T-cell (primary cell): ENCODE data around the gene CFAP46. TPM values are rescaled to one million over a fixed set of nuclear protein-coding genes. Genes with fewer than 3 reads are reported as not detected.
A peak's percentile ranks its signal among the peaks of the same experiment; 100 is the strongest.
"Not testable (repeated sequence)": the region's sequence is repeated elsewhere in the genome, so short reads cannot be mapped to it uniquely, and the experiment has no call there.

ENCODE experiments used
- ATAC-seq, 4 experiments: fragments of 200-7000 bp in 3 of 4; fragments of 150-1000 bp in 1 of 4; cut with Tn5 transposase; replicated peaks in 1 of 4; 1 replicate in 3 of 4; 2 replicates in 1 of 4; pipeline ENCODE4 v1.10.0; 2021; ENCODE audit warnings: moderate library complexity in 3 of 4, mild to moderate bottlenecking in 2 of 4, moderate number of reproducible peaks in 1 of 4
- CTCF ChIA-PET, 2 donors: fragments of 300-600 bp; sonication (Branson Sonifier 250); formaldehyde crosslinking; loops; one replicate each; lab custom pipeline; 2022; ENCODE audit warnings: antibody characterized with exemption in 2 of 2; lab: Charles Lee
- POLR2A ChIA-PET, 2 donors: fragments of 300-600 bp; sonication (Branson Sonifier 250); formaldehyde crosslinking; loops; one replicate each; lab custom pipeline; 2022; ENCODE audit warnings: antibody characterized with exemption in 2 of 2; lab: Charles Lee
- DNase-seq, 35 experiments: peaks; one replicate each; pipeline versions ENCODE4 v3.0.0 to v3.0.0-alpha.2; 2013 to 2023
- H3K27ac ChIP-seq: one replicate; pipeline ENCODE4 v1.5.1; 2013; ENCODE audit warnings: low read length
- H3K27me3 ChIP-seq, 2 experiments: replicated peaks in 1 of 2; 1 replicate in 1 of 2; 2 replicates in 1 of 2; pipeline versions ENCODE4 v1.6.1 to v1.7.0; 2013; ENCODE audit warnings: low read length in 1 of 2, mixed read lengths in 1 of 2; ENCODE audit not compliant: control insufficient read depth in 2 of 2, insufficient read depth in 2 of 2; ENCODE audit errors: extremely low read depth in 1 of 2
- H3K36me3 ChIP-seq, 2 donors: 1 replicate in 1 of 2; 2 replicates in 1 of 2; pipeline versions ENCODE4 v1.6.1 to v1.7.0; 2013; ENCODE audit warnings: low read length in 1 of 2; ENCODE audit not compliant: control insufficient read depth in 2 of 2, insufficient read depth in 1 of 2; ENCODE audit errors: extremely low read depth in 1 of 2
- H3K4me1 ChIP-seq, 2 experiments: 1 replicate in 1 of 2; 2 replicates in 1 of 2; pipeline versions ENCODE4 v1.6.1 to v1.7.0; 2013; ENCODE audit warnings: low read length in 2 of 2, mixed read lengths in 1 of 2; ENCODE audit not compliant: insufficient read depth in 2 of 2, control insufficient read depth in 1 of 2; ENCODE audit errors: extremely low read depth in 1 of 2
- H3K4me3 ChIP-seq, 2 donors: 1 replicate in 1 of 2; 2 replicates in 1 of 2; pipeline versions ENCODE4 v1.5.1 to v1.7.0; 2013; ENCODE audit warnings: mild to moderate bottlenecking in 2 of 2, low read length in 1 of 2, moderate library complexity in 1 of 2; ENCODE audit not compliant: control insufficient read depth in 1 of 2; ENCODE audit errors: extremely low read depth in 1 of 2
- H3K9me3 ChIP-seq: 2 replicates; pipeline ENCODE4 v1.7.0; 2013
- H3K27ac Mint-ChIP-seq, 2 donors: one replicate each; pipeline ENCODE4 v1.8.0; 2020 to 2021; ENCODE audit warnings: mild to moderate bottlenecking in 2 of 2, mixed read lengths in 2 of 2
- H3K27me3 Mint-ChIP-seq, 2 donors: one replicate each; pipeline ENCODE4 v1.8.0; 2021 to 2022; ENCODE audit warnings: mixed read lengths in 2 of 2
- H3K36me3 Mint-ChIP-seq: one replicate; pipeline ENCODE4 v1.8.0; 2021; ENCODE audit warnings: mixed read lengths
- H3K4me1 Mint-ChIP-seq, 3 donors: one replicate each; pipeline ENCODE4 v1.8.0; 2020 to 2022; ENCODE audit warnings: mixed read lengths in 3 of 3, mild to moderate bottlenecking in 1 of 3
- H3K4me3 Mint-ChIP-seq, 3 donors: one replicate each; pipeline ENCODE4 v1.8.0; 2020 to 2022; ENCODE audit warnings: mild to moderate bottlenecking in 3 of 3, mixed read lengths in 3 of 3, moderate library complexity in 3 of 3
- H3K9me3 Mint-ChIP-seq, 3 donors: one replicate each; pipeline ENCODE4 v1.8.0; 2020 to 2022; ENCODE audit warnings: mixed read lengths in 3 of 3
- WGBS: methylation state at CpG from one replicate; pipeline ENCODE4 v1.1.5; 2013; ENCODE audit warnings: missing lambda C conversion rate; ENCODE audit not compliant: insufficient coverage; 5-methylcytosine and 5-hydroxymethylcytosine counted together
- total RNA-seq, 35 experiments: library from RNA in 6 of 35; stranded (reverse) in 6 of 35; fragments of 120-200 nt in 1 of 35; gene quantifications; one replicate each; pipeline versions ENCODE4 v1.2.1 to v1.2.4 and lab custom pipeline; 2013 to 2026

The CFAP46 gene
- total RNA-seq, 5 donors from 2014 or later (not counting 1 experiment from before 2014, with no cell fraction given), result not detected

- 84% methylated on average over 41 of the region's 52 CpGs for WGBS
- Histone ChIP-seq H3K27ac (no peak overlapping the region), H3K4me1 (no peaks in the 10 kb centered on the region), H3K4me3 (no peak overlapping the region), H3K9me3 (no peaks in the 10 kb centered on the region), H3K27me3 (peaks cover 0 to 3% of the 10 kb centered on the region in 2 experiments), H3K36me3 (no peaks in the 10 kb centered on the region)
- ChIA-PET CTCF (no interaction called here), POLR2A (no interaction called here)
- ATAC-seq (no peak), DNase-seq (no peak)
- H3K9me3 Mint-ChIP-seq, result no peaks in the 10 kb centered on the region
- no peaks in the 10 kb centered on the region for H3K36me3 Mint-ChIP-seq
- no peak overlapping the region for H3K4me3 Mint-ChIP-seq
- peaks cover 0 to under 1% (median 0%) of the 10 kb centered on the region in 3 donors for H3K4me1 Mint-ChIP-seq
- no peaks in the 10 kb centered on the region for H3K27me3 Mint-ChIP-seq
- H3K27ac Mint-ChIP-seq, result no peak overlapping the region
Observed at GRCh38 chr10:132926777-132927650, 15.4 kb downstream of the CFAP46 start.

- Mint-ChIP-seq H3K9me3 (no peaks in the 10 kb centered on the region), H3K27ac (no peak overlapping the region), H3K4me3 (no peak overlapping the region), H3K36me3 (no peaks in the 10 kb centered on the region), H3K4me1 (no peaks in the 10 kb centered on the region), H3K27me3 (peaks cover 0 to 2% of the 10 kb centered on the region in 2 donors)
- H3K36me3 ChIP-seq, result no peaks in the 10 kb centered on the region
- ATAC-seq (no peak), DNase-seq (no peak)
- H3K4me3 ChIP-seq, result no peak overlapping the region
- ChIA-PET POLR2A (no interaction called here), CTCF (no interaction called here)
- peaks cover 0 to 7% of the 10 kb centered on the region in 2 experiments for H3K27me3 ChIP-seq
- 88% methylated on average over 13 of the region's 21 CpGs for WGBS
- no peaks in the 10 kb centered on the region for H3K9me3 ChIP-seq
- no peaks in the 10 kb centered on the region for H3K4me1 ChIP-seq
- no peak overlapping the region for H3K27ac ChIP-seq
Observed at GRCh38 chr10:132926070-132926469, 16.3 kb downstream of the CFAP46 start.

- H3K4me3 Mint-ChIP-seq, result no peak overlapping the region
- CTCF ChIA-PET, result no interaction called here
Observed at GRCh38 chr10:132925614-132926013, 16.8 kb downstream of the CFAP46 start.

GRCh38 chr10:132925071-132925561 is 17.3 kb downstream of the CFAP46 start:
- Histone ChIP-seq H3K27ac (no peak overlapping the region), H3K9me3 (no peaks in the 10 kb centered on the region), H3K4me1 (no peaks in the 10 kb centered on the region), H3K36me3 (no peaks in the 10 kb centered on the region), H3K4me3 (no peak overlapping the region), H3K27me3 (peaks cover 0 to 7% of the 10 kb centered on the region in 2 experiments)
- ChIA-PET CTCF (no interaction called here), POLR2A (no interaction called here)
- DNase-seq, result no peak
- no peak for ATAC-seq
- 90% methylated on average over 22 of the region's 24 CpGs for WGBS
- no peaks in the 10 kb centered on the region for H3K9me3 Mint-ChIP-seq
- H3K4me3 Mint-ChIP-seq, result no peak overlapping the region
- peaks cover 0 to 2% of the 10 kb centered on the region in 2 donors for H3K27me3 Mint-ChIP-seq
- no peaks in the 10 kb centered on the region for H3K4me1 Mint-ChIP-seq
- H3K27ac Mint-ChIP-seq, result no peak overlapping the region
- no peaks in the 10 kb centered on the region for H3K36me3 Mint-ChIP-seq

More at GRCh38 chr10:132925614-132926013, 16.8 kb downstream of the CFAP46 start:
- H3K9me3 Mint-ChIP-seq, result no peaks in the 10 kb centered on the region
- no peak overlapping the region for H3K4me3 ChIP-seq
- peak in 1 of 4 experiments; percentile 20 for ATAC-seq
- H3K4me1 ChIP-seq, result no peaks in the 10 kb centered on the region
- 91% methylated on average over 18 of the region's 22 CpGs for WGBS
- DNase-seq, result no peak
- H3K36me3 Mint-ChIP-seq, result no peaks in the 10 kb centered on the region
- no peaks in the 10 kb centered on the region for H3K36me3 ChIP-seq
- no peak overlapping the region for H3K27ac ChIP-seq
- H3K27me3 Mint-ChIP-seq, result peaks cover 0 to 2% of the 10 kb centered on the region in 2 donors
- H3K27me3 ChIP-seq, result peaks cover 0 to 7% of the 10 kb centered on the region in 2 experiments
- POLR2A ChIA-PET, result no interaction called here
- no peaks in the 10 kb centered on the region for H3K9me3 ChIP-seq
- no peak overlapping the region for H3K27ac Mint-ChIP-seq
- H3K4me1 Mint-ChIP-seq, result no peaks in the 10 kb centered on the region

- DNase-seq (no peak), ATAC-seq (no peak)
- H3K27me3 Mint-ChIP-seq, result peaks cover 0 to 2% of the 10 kb centered on the region in 2 donors
- no peaks in the 10 kb centered on the region for H3K9me3 Mint-ChIP-seq
- H3K27me3 ChIP-seq, result peaks cover 0 to 7% of the 10 kb centered on the region in 2 experiments
- no peaks in the 10 kb centered on the region for H3K4me1 ChIP-seq
- no peak overlapping the region for H3K4me3 Mint-ChIP-seq
- H3K27ac ChIP-seq, result no peak overlapping the region
- H3K36me3 Mint-ChIP-seq, result no peaks in the 10 kb centered on the region
- POLR2A ChIA-PET, result no interaction called here
- CTCF ChIA-PET, result no interaction called here
- H3K27ac Mint-ChIP-seq, result no peak overlapping the region
- WGBS, result 90% methylated on average over 35 of the region's 42 CpGs
- H3K9me3 ChIP-seq, result no peaks in the 10 kb centered on the region
- no peak overlapping the region for H3K4me3 ChIP-seq
- no peaks in the 10 kb centered on the region for H3K4me1 Mint-ChIP-seq
- no peaks in the 10 kb centered on the region for H3K36me3 ChIP-seq
Observed at GRCh38 chr10:132924046-132924952, 18.1 kb downstream of the CFAP46 start.

- H3K27ac ChIP-seq, ATAC-seq, H3K27me3 ChIP-seq, POLR2A ChIA-PET, H3K4me1 ChIP-seq, H3K9me3 Mint-ChIP-seq, DNase-seq, CTCF ChIA-PET, H3K36me3 Mint-ChIP-seq, H3K9me3 ChIP-seq, H3K4me3 Mint-ChIP-seq, H3K4me1 Mint-ChIP-seq, H3K36me3 ChIP-seq, H3K4me3 ChIP-seq, H3K27ac Mint-ChIP-seq, H3K27me3 Mint-ChIP-seq: not testable (repeated sequence)
- 79% methylated on average over 7 of the region's 7 CpGs for WGBS
Observed at GRCh38 chr10:132923384-132923783, 19.0 kb downstream of the CFAP46 start.
